Measurements from ENCODE around the gene BAX. TPM values are rescaled to one million over a fixed set of nuclear protein-coding genes. Genes with fewer than 3 reads are reported as not detected.

Gene BAX
- polyA plus RNA-seq, 1 donor (not counting 4 experiments of a cell fraction or from before 2014, with no cell fraction given) = 113 TPM

DNA sequence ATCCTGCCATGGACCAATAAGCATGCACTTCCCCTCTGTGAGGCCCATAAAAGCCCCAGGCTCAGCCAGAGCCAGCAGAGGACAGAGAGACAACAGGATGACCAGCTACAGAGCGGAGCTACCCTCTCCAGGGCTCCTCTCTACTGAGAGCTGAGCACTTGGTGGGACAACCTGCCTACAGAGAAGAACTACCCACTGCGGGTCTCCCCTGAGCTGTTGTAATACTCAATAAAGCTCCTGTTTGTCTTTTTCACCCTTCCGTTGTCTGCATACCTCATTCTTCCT lies 7.5 kb upstream of the BAX start:
- no peak overlapping the region for H3K9ac ChIP-seq (ENCODE audit: control insufficient read depth, extremely low read depth, insufficient read depth, low read length)
- H3K9me3 ChIP-seq (ENCODE audit: control insufficient read depth, low read depth, low read length) = no peaks in the 10 kb centered on the region
- no peaks in the 10 kb centered on the region for H3K4me1 ChIP-seq (ENCODE audit: control insufficient read depth, extremely low read depth, insufficient read depth, low read length)
- H3K4me3 ChIP-seq (ENCODE audit: control insufficient read depth in 2 of 3, extremely low read depth in 1 of 3, insufficient read depth in 2 of 3, low read depth in 1 of 3, low read length in 3 of 3) = no peak overlapping the region
- DNase-seq (ENCODE audit: low read depth, low spot score) = no peak
- H2AFZ ChIP-seq (ENCODE audit: control insufficient read depth, low read length) = no peak overlapping the region
- dilution Hi-C loops (cut with MboI; ENCODE audit: extremely low pct_ligation_motif_present, low sequenced_read_pairs) = no loop called here
- no peak overlapping the region for H3K27ac ChIP-seq (ENCODE audit: control insufficient read depth, insufficient read depth, low read length)
- H3K36me3 ChIP-seq (ENCODE audit: control insufficient read depth in 2 of 2, extremely low read depth in 1 of 2, insufficient read depth in 2 of 2, low read length in 2 of 2) = no peaks in the 10 kb centered on the region
- FAIRE-seq = no peak
- H3K79me2 ChIP-seq (ENCODE audit: control insufficient read depth, insufficient read depth, low read length) = no peaks in the 10 kb centered on the region
- no peaks in the 10 kb centered on the region for H3K27me3 ChIP-seq (ENCODE audit: control insufficient read depth, extremely low read depth, insufficient read depth, low read length)
- TF ChIP-seq, protein P1, sequence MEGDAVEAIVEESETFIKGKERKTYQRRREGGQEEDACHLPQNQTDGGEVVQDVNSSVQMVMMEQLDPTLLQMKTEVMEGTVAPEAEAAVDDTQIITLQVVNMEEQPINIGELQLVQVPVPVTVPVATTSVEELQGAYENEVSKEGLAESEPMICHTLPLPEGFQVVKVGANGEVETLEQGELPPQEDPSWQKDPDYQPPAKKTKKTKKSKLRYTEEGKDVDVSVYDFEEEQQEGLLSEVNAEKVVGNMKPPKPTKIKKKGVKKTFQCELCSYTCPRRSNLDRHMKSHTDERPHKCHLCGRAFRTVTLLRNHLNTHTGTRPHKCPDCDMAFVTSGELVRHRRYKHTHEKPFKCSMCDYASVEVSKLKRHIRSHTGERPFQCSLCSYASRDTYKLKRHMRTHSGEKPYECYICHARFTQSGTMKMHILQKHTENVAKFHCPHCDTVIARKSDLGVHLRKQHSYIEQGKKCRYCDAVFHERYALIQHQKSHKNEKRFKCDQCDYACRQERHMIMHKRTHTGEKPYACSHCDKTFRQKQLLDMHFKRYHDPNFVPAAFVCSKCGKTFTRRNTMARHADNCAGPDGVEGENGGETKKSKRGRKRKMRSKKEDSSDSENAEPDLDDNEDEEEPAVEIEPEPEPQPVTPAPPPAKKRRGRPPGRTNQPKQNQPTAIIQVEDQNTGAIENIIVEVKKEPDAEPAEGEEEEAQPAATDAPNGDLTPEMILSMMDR (optimal IDR thresholded peaks at IDR 0.05 in 1 of 3, IDR thresholded peaks at IDR 0.05 in 1 of 3, conservative IDR thresholded peaks at IDR 0.05 in 1 of 3; ENCODE audit: extremely low read depth in 1 of 3, insufficient read depth in 2 of 3, low read length in 3 of 3) = no peak
- no peak for TF ChIP-seq EZH2 (IDR thresholded peaks at IDR 0.05; ENCODE audit: low read length)
- no peaks in the 10 kb centered on the region for H4K20me1 ChIP-seq (ENCODE audit: control insufficient read depth, extremely low read depth, insufficient read depth, low read length)
- H3K4me2 ChIP-seq (ENCODE audit: control insufficient read depth, extremely low read depth, insufficient read depth, low read depth, low read length) = no peak overlapping the region
- H3K9me1 ChIP-seq (ENCODE audit: control insufficient read depth, extremely low read depth, insufficient read depth, low read length) = no peaks in the 10 kb centered on the region

DNA sequence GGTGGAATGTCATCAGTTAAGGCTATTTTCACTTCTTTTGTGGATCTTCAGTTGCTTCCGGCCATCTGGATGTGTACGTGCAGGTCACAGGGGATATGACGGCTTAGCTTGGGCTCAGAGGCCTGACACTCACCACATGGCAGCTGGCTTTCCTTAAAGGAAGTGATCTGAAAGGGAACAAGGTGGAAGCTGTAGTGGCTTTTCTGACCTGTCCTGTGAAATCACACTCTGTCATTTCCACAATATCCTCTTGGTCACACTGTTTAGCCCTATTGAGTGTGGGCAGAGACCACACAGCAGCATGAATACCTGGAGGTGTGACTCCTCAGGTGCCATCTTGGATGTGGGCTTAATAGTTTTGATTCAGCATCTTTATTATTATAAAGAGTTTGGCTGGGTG lies 4.5 kb upstream of the BAX start:
- no peaks in the 10 kb centered on the region for H3K4me1 ChIP-seq (ENCODE audit: control insufficient read depth, extremely low read depth, insufficient read depth, low read length)
- no peaks in the 10 kb centered on the region for H3K9me1 ChIP-seq (ENCODE audit: control insufficient read depth, extremely low read depth, insufficient read depth, low read length)
- no peak overlapping the region for H3K9ac ChIP-seq (ENCODE audit: control insufficient read depth, extremely low read depth, insufficient read depth, low read length)
- no peaks in the 10 kb centered on the region for H3K27me3 ChIP-seq (ENCODE audit: control insufficient read depth, extremely low read depth, insufficient read depth, low read length)
- dilution Hi-C loops (cut with MboI; ENCODE audit: extremely low pct_ligation_motif_present, low sequenced_read_pairs) = no loop called here
- H3K4me2 ChIP-seq (ENCODE audit: control insufficient read depth, extremely low read depth, insufficient read depth, low read depth, low read length) = no peak overlapping the region
- H4K20me1 ChIP-seq (ENCODE audit: control insufficient read depth, extremely low read depth, insufficient read depth, low read length) = no peaks in the 10 kb centered on the region
- no peaks in the 10 kb centered on the region for H3K9me3 ChIP-seq (ENCODE audit: control insufficient read depth, low read depth, low read length)
- peaks cover 3% of the 10 kb centered on the region for H3K79me2 ChIP-seq (ENCODE audit: control insufficient read depth, insufficient read depth, low read length)
- no peak overlapping the region for H3K27ac ChIP-seq (ENCODE audit: control insufficient read depth, insufficient read depth, low read length)
- no peak for DNase-seq (ENCODE audit: low read depth, low spot score)
- no peak for FAIRE-seq
- H2AFZ ChIP-seq (ENCODE audit: control insufficient read depth, low read length) = no peak overlapping the region
- no peak overlapping the region for H3K4me3 ChIP-seq (ENCODE audit: control insufficient read depth in 2 of 3, extremely low read depth in 1 of 3, insufficient read depth in 2 of 3, low read depth in 1 of 3, low read length in 3 of 3)
- TF ChIP-seq, protein P1 (optimal IDR thresholded peaks at IDR 0.05 in 1 of 3, IDR thresholded peaks at IDR 0.05 in 1 of 3, conservative IDR thresholded peaks at IDR 0.05 in 1 of 3; ENCODE audit: extremely low read depth in 1 of 3, insufficient read depth in 2 of 3, low read length in 3 of 3) = no peak
- no peak for TF ChIP-seq EZH2 (IDR thresholded peaks at IDR 0.05; ENCODE audit: low read length)
- no peaks in the 10 kb centered on the region for H3K36me3 ChIP-seq (ENCODE audit: control insufficient read depth in 2 of 2, extremely low read depth in 1 of 2, insufficient read depth in 2 of 2, low read length in 2 of 2)

Data from keratinocyte (primary cell).